ENCODE measurements around the gene BRD3OS. TPM values are rescaled to one million over a fixed set of nuclear protein-coding genes. Genes with fewer than 3 reads are reported as not detected.

The BRD3OS gene
- total and polyA plus RNA-seq, 10 of the 15 experiments (the other 5 are each of a cell fraction or from before 2014, with no cell fraction given) = 2.1 to 13.7 (median 10.7) TPM

- ChIA-PET POLR2A (no interaction called here), SMC1A (ENCODE audit: uncharacterized antibody, unreplicated experiment) (no interaction called here), CTCF (no interaction called here), RAD21 (ENCODE audit: unreplicated experiment) (no interaction called here)
- no peaks in the 10 kb centered on the region for H3K79me2 ChIP-seq (ENCODE audit: control insufficient read depth, insufficient read depth, low read length)
- H3K27ac ChIP-seq (ENCODE audit: control insufficient read depth, insufficient read depth) = no peak overlapping the region
- H3K36me3 ChIP-seq (ENCODE audit: control insufficient read depth in 2 of 2, insufficient read depth in 2 of 2, low read length in 1 of 2) = no peaks in the 10 kb centered on the region
- no peak for DNase-seq (ENCODE audit: low read depth, low spot score)
- no peak for FAIRE-seq
- H3K4me1 ChIP-seq (ENCODE audit: control insufficient read depth, insufficient read depth, low read length) = no peaks in the 10 kb centered on the region
- H4K20me1 ChIP-seq (ENCODE audit: control insufficient read depth, insufficient read depth) = no peaks in the 10 kb centered on the region
- H3K4me3 ChIP-seq = no peak overlapping the region
- intact Hi-C loops (cut with micrococcal nuclease; ENCODE audit: unreplicated experiment) = no loop called here
- no peak overlapping the region for H3K9ac ChIP-seq (ENCODE audit: control insufficient read depth, insufficient read depth, low read length)
- no peaks in the 10 kb centered on the region; the same call in 2 of the 3 replicates for H3K9me3 ChIP-seq (replicated peaks; ENCODE audit: control insufficient read depth, insufficient read depth, low read length)
- BruUV-seq (replicated peaks) = no TSS peak
- ATAC-seq = no peak
- 43% methylated on average over 2 of the region's 2 CpGs for WGBS (ENCODE audit: insufficient coverage, insufficient replicate concordance, low lambda C conversion rate, missing lambda C conversion rate)
- no peaks in the 10 kb centered on the region; a peak in 1 of 4 replicates for H3K27me3 ChIP-seq (replicated peaks in 1 of 2; ENCODE audit: control insufficient read depth in 2 of 2, insufficient read depth in 2 of 2, low read length in 1 of 2)
- H3K4me2 ChIP-seq (ENCODE audit: control insufficient read depth, insufficient read depth) = no peak overlapping the region
- TF ChIP-seq LARP7 (IDR thresholded peaks at IDR 0.05) (no peak), MAX (IDR thresholded peaks at IDR 0.05; ENCODE audit: low read depth, low read length) (no peak), STAT1 (conservative IDR thresholded peaks at IDR 0.05) (no peak), NR2C1 (IDR thresholded peaks at IDR 0.05) (no peak), YY1 (IDR thresholded peaks at IDR 0.05; ENCODE audit: low read depth, low read length) (no peak), SPI1 (IDR thresholded peaks at IDR 0.05; ENCODE audit: borderline replicate concordance, insufficient read depth, low read depth, low read length) (no peak)
- no peak overlapping the region for H2AFZ ChIP-seq (ENCODE audit: control insufficient read depth, low read depth, low read length)
- in situ Hi-C loops (cut with MboI) = loop anchor here (25.0 kb wide), 1 partner anchor 478 kb away; the partner anchor contains the start of gene ADAMTSL2
These were observed 10.3 kb upstream of the BRD3OS start for GRCh38 chr9:134014946-134015345.

- no peak overlapping the region for H3K27ac ChIP-seq (ENCODE audit: control insufficient read depth, insufficient read depth)
- ATAC-seq (no peak), DNase-seq (ENCODE audit: low read depth, low spot score) (no peak), FAIRE-seq (no peak)
- H3K9me3 ChIP-seq (replicated peaks; ENCODE audit: control insufficient read depth, insufficient read depth, low read length) = no peaks in the 10 kb centered on the region
- POLR2A ChIA-PET = interaction anchor here (0.6 to 0.9 kb wide), 2 partner anchors 112 to 120 kb away, joined by 3 to 5 read pairs; partner anchors contain the start of gene WDR5
- intact Hi-C loops (cut with micrococcal nuclease; ENCODE audit: unreplicated experiment) = no loop called here
- no peaks in the 10 kb centered on the region for H4K20me1 ChIP-seq (ENCODE audit: control insufficient read depth, insufficient read depth)
- 70% methylated on average over 4 of the region's 4 CpGs for WGBS (ENCODE audit: insufficient coverage, insufficient replicate concordance, low lambda C conversion rate, missing lambda C conversion rate)
- no peak overlapping the region; the same call in 1 of the 2 replicates for H2AFZ ChIP-seq (ENCODE audit: control insufficient read depth, low read depth, low read length)
- CTCF ChIA-PET = interaction anchor here (1.0 to 1.6 kb wide), 3 partner anchors 7 to 29 kb away, joined by 3 read pairs; no protein-coding TSS in a partner anchor
- H3K79me2 ChIP-seq (ENCODE audit: control insufficient read depth, insufficient read depth, low read length) = no peaks in the 10 kb centered on the region
- no peaks in the 10 kb centered on the region; a peak in 1 of 4 replicates for H3K36me3 ChIP-seq (ENCODE audit: control insufficient read depth in 2 of 2, insufficient read depth in 2 of 2, low read length in 1 of 2)
- H3K4me3 ChIP-seq = no peak overlapping the region
- no TSS peak for BruUV-seq (replicated peaks)
- peak overlapping the region; percentile 41; the same call in 1 of the 2 replicates for H3K4me2 ChIP-seq (ENCODE audit: control insufficient read depth, insufficient read depth)
- RAD21 ChIA-PET (ENCODE audit: unreplicated experiment) = interaction anchor here (0.7 to 2.3 kb wide), 4 partner anchors 19 to 141 kb away, joined by 3 to 7 read pairs (median 5); partner anchors contain the start of gene WDR5
- peaks cover 5% of the 10 kb centered on the region for H3K4me1 ChIP-seq (ENCODE audit: control insufficient read depth, insufficient read depth, low read length)
- SMC1A ChIA-PET (ENCODE audit: uncharacterized antibody, unreplicated experiment) = interaction anchor here (0.8 to 1.8 kb wide), 4 partner anchors 15 to 248 kb away, joined by 3 to 5 read pairs (median 4); no protein-coding TSS in a partner anchor
- H3K27me3 ChIP-seq (replicated peaks in 1 of 2; ENCODE audit: control insufficient read depth in 2 of 2, insufficient read depth in 2 of 2, low read length in 1 of 2) = no peaks in the 10 kb centered on the region
- no peak overlapping the region for H3K9ac ChIP-seq (ENCODE audit: control insufficient read depth, insufficient read depth, low read length)
- in situ Hi-C loops (cut with MboI) = loop anchor here (25.0 kb wide), 1 partner anchor 487 kb away; the partner anchor contains the start of gene ADAMTSL2
- TF ChIP-seq RFX5 (IDR thresholded peaks at IDR 0.05; ENCODE audit: low read depth, low read length) (no peak), SUPT20H (IDR thresholded peaks at IDR 0.05; ENCODE audit: borderline replicate concordance, control insufficient read depth, low read depth, low read length) (no peak), HCFC1 (IDR thresholded peaks at IDR 0.05; ENCODE audit: low read length) (no peak), ZNF622 (IDR thresholded peaks at IDR 0.05) (no peak), CBX3 (IDR thresholded peaks at IDR 0.05; ENCODE audit: borderline replicate concordance, low read depth) (no peak), SIX5 (IDR thresholded peaks at IDR 0.05; ENCODE audit: low read depth, low read length, severe bottlenecking) (no peak), IRF3 (IDR thresholded peaks at IDR 0.05) (no peak), POLR2A (IDR thresholded peaks at IDR 0.05; ENCODE audit: low read depth, low read length) (no peak), BCL11A (IDR thresholded peaks at IDR 0.05; ENCODE audit: low read depth, low read length) (no peak)
These were observed 978 bp upstream of the BRD3OS start for GRCh38 chr9:134024214-134024792.

All from GM12878 (cell line).